ENCODE results near the gene ATP6V1C2. TPM values are rescaled to one million over a fixed set of nuclear protein-coding genes. Genes with fewer than 3 reads are reported as not detected.
"Not testable (repeated sequence)": the region's sequence is repeated elsewhere in the genome, so short reads cannot be mapped to it uniquely, and the experiment has no call there.

ATP6V1C2 gene
- polyA plus RNA-seq, 3 donors: 0.03 TPM; not detected in 2

GRCh38 chr2:10779776-10780490, 58.5 kb downstream of the ATP6V1C2 start:
- Mint-ChIP-seq H3K4me3 (no peak overlapping the region), H3K27ac (peak overlapping the region in 2 of 7 donors; percentile 73 to 90), H3K4me1 (no peaks in the 10 kb centered on the region), H3K27me3 (ENCODE audit: low read depth in 3 of 3) (peaks cover 0 to 5% (median 0%) of the 10 kb centered on the region in 3 donors), H3K36me3 (peaks cover 56 to 71% of the 10 kb centered on the region in 2 donors), H3K9me3 (peaks cover 0 to 3% (median 0%) of the 10 kb centered on the region in 7 donors)
- WGBS (ENCODE audit: insufficient coverage): 93% methylated on average over 22 of the region's 25 CpGs
- Histone ChIP-seq H4K20me1 (ENCODE audit: insufficient read depth, low read length) (no peaks in the 10 kb centered on the region), H3K27me3 (ENCODE audit: control insufficient read depth in 2 of 2, insufficient read depth in 2 of 2, low read length in 2 of 2) (no peaks in the 10 kb centered on the region), H3K79me2 (ENCODE audit: insufficient read depth, low read length) (no peaks in the 10 kb centered on the region), H3K9me3 (replicated peaks in 1 of 2; ENCODE audit: control insufficient read depth in 1 of 2, insufficient read depth in 1 of 2, low read length in 2 of 2) (no peaks in the 10 kb centered on the region), H3K36me3 (replicated peaks in 1 of 2; ENCODE audit: control insufficient read depth in 1 of 2, insufficient read depth in 2 of 2, low read length in 2 of 2) (peaks cover 56 to 65% of the 10 kb centered on the region in 2 donors), H3K4me1 (ENCODE audit: control insufficient read depth in 1 of 2, insufficient read depth in 2 of 2, low read length in 2 of 2) (no peaks in the 10 kb centered on the region), H2AFZ (ENCODE audit: insufficient read depth, low read depth, low read length, poor library complexity, severe bottlenecking) (no peak overlapping the region), H3K27ac (ENCODE audit: low read depth in 1 of 2, low read length in 2 of 2) (no peak overlapping the region), H3K4me3 (replicated peaks in 1 of 3; ENCODE audit: low read depth in 2 of 3, low read length in 3 of 3) (no peak overlapping the region), H3K9ac (ENCODE audit: insufficient read depth, low read length, poor library complexity, severe bottlenecking) (no peak overlapping the region), H3K4me2 (replicated peaks; ENCODE audit: extremely low read depth, low read length, poor library complexity, severe bottlenecking) (no peak overlapping the region)
- no peak for TF ChIP-seq CTCF (IDR thresholded peaks at IDR 0.05)
- intact Hi-C loops (cut with micrococcal nuclease): no loop called here
- no peak for DNase-seq

- Histone ChIP-seq H3K9ac (ENCODE audit: insufficient read depth, low read length, poor library complexity, severe bottlenecking) (no peak overlapping the region), H2AFZ (ENCODE audit: insufficient read depth, low read depth, low read length, poor library complexity, severe bottlenecking) (no peak overlapping the region), H3K27ac (ENCODE audit: low read depth in 1 of 2, low read length in 2 of 2) (no peak overlapping the region), H3K9me3 (replicated peaks in 1 of 2; ENCODE audit: control insufficient read depth in 1 of 2, insufficient read depth in 1 of 2, low read length in 2 of 2) (no peaks in the 10 kb centered on the region), H3K36me3 (replicated peaks in 1 of 2; ENCODE audit: control insufficient read depth in 1 of 2, insufficient read depth in 2 of 2, low read length in 2 of 2) (peaks cover 61 to 70% of the 10 kb centered on the region in 2 donors), H3K79me2 (ENCODE audit: insufficient read depth, low read length) (no peaks in the 10 kb centered on the region), H3K27me3 (ENCODE audit: control insufficient read depth in 2 of 2, insufficient read depth in 2 of 2, low read length in 2 of 2) (no peaks in the 10 kb centered on the region), H3K4me2 (replicated peaks; ENCODE audit: extremely low read depth, low read length, poor library complexity, severe bottlenecking) (no peak overlapping the region), H3K4me3 (replicated peaks in 1 of 3; ENCODE audit: low read depth in 2 of 3, low read length in 3 of 3) (no peak overlapping the region), H4K20me1 (ENCODE audit: insufficient read depth, low read length) (no peaks in the 10 kb centered on the region), H3K4me1 (ENCODE audit: control insufficient read depth in 1 of 2, insufficient read depth in 2 of 2, low read length in 2 of 2) (no peaks in the 10 kb centered on the region)
- Mint-ChIP-seq H3K36me3 (peaks cover 61 to 76% of the 10 kb centered on the region in 2 donors), H3K27ac (peak overlapping the region in 1 of 7 donors; percentile 90), H3K9me3 (peaks cover 0 to 3% (median 0%) of the 10 kb centered on the region in 7 donors), H3K4me3 (no peak overlapping the region), H3K4me1 (no peaks in the 10 kb centered on the region), H3K27me3 (ENCODE audit: low read depth in 3 of 3) (peaks cover 0 to 5% (median 0%) of the 10 kb centered on the region in 3 donors)
- 100% methylated on average over 10 of the region's 11 CpGs for WGBS (ENCODE audit: insufficient coverage)
- DNase-seq: no peak
- intact Hi-C loops (cut with micrococcal nuclease): no loop called here
- TF ChIP-seq CTCF (IDR thresholded peaks at IDR 0.05): no peak
These were observed 59.0 kb downstream of the ATP6V1C2 start for GRCh38 chr2:10780491-10780820.

- DNase-seq; H3K27me3 ChIP-seq (ENCODE audit: control insufficient read depth in 2 of 2, insufficient read depth in 2 of 2, low read length in 2 of 2); H3K79me2 ChIP-seq (ENCODE audit: insufficient read depth, low read length); H3K4me2 ChIP-seq (replicated peaks; ENCODE audit: extremely low read depth, low read length, poor library complexity, severe bottlenecking); H3K9me3 Mint-ChIP-seq; H4K20me1 ChIP-seq (ENCODE audit: insufficient read depth, low read length); H3K4me3 ChIP-seq (replicated peaks in 1 of 3; ENCODE audit: low read depth in 2 of 3, low read length in 3 of 3); H3K9ac ChIP-seq (ENCODE audit: insufficient read depth, low read length, poor library complexity, severe bottlenecking); H3K4me3 Mint-ChIP-seq; H3K27me3 Mint-ChIP-seq (ENCODE audit: low read depth in 3 of 3); H2AFZ ChIP-seq (ENCODE audit: insufficient read depth, low read depth, low read length, poor library complexity, severe bottlenecking); H3K4me1 ChIP-seq (ENCODE audit: control insufficient read depth in 1 of 2, insufficient read depth in 2 of 2, low read length in 2 of 2); H3K27ac ChIP-seq (ENCODE audit: low read depth in 1 of 2, low read length in 2 of 2); H3K4me1 Mint-ChIP-seq; H3K9me3 ChIP-seq (replicated peaks in 1 of 2; ENCODE audit: control insufficient read depth in 1 of 2, insufficient read depth in 1 of 2, low read length in 2 of 2); intact Hi-C loops (cut with micrococcal nuclease): not testable (repeated sequence)
- H3K36me3 ChIP-seq (replicated peaks in 1 of 2; ENCODE audit: control insufficient read depth in 1 of 2, insufficient read depth in 2 of 2, low read length in 2 of 2): peaks cover 65 to 74% of the 10 kb centered on the region in 2 donors
- H3K36me3 Mint-ChIP-seq: peaks cover 64 to 80% of the 10 kb centered on the region in 2 donors
- peak overlapping the region in 1 of 7 donors; percentile 23 for H3K27ac Mint-ChIP-seq
- 93% methylated on average over 7 of the region's 11 CpGs for WGBS (ENCODE audit: insufficient coverage)
These were observed 59.4 kb downstream of the ATP6V1C2 start for GRCh38 chr2:10780821-10781220.

Data from CD14-positive monocyte (primary cell).